DMS79 treated with DMSO at 0.1 percent for 48 hours (cell line): ENCODE data around the gene CYP2C19.
"Not testable (repeated sequence)": the region's sequence is repeated elsewhere in the genome, so short reads cannot be mapped to it uniquely, and the experiment has no call there.

Experiments
- DNase-seq: peaks from one replicate; lab custom pipeline; 2025; lab: John Stamatoyannopoulos, UW

CYP2C19 gene

GRCh38 chr10:94879214-94879613 is 116.7 kb downstream of the CYP2C19 start:
- no peak for DNase-seq

- DNase-seq, result no peak
Measured at GRCh38 chr10:94889123-94889522, 126.6 kb downstream of the CYP2C19 start.

- DNase-seq, result no peak
Measured at GRCh38 chr10:94890264-94891022, 128.0 kb downstream of the CYP2C19 start.

GRCh38 chr10:94898414-94898813 is 135.9 kb downstream of the CYP2C19 start:
- DNase-seq, result not testable (repeated sequence)

- DNase-seq, result no peak
Measured at GRCh38 chr10:94902080-94902479, 139.6 kb downstream of the CYP2C19 start.

GRCh38 chr10:94902570-94902969 is 140.1 kb downstream of the CYP2C19 start:
- no peak for DNase-seq
